HCT116 (cell line): Measurements from ENCODE around the gene KCNB1. TPM values are rescaled to one million over a fixed set of nuclear protein-coding genes. Genes with fewer than 3 reads are reported as not detected.

ENCODE experiments used
- ATAC-seq: fragments of 200-7000 bp; cut with Tn5 transposase; 2 replicates; pipeline ENCODE4 v1.9.1; 2020; ENCODE audit warnings: mild to moderate bottlenecking, moderate library complexity
- BruUV-seq: library from RNA; stranded (reverse); fragments of 400-500 nt; replicated peaks from 2 replicates; lab custom pipeline; 2021; lab: Mats Ljungman, UMichigan
- CTCF ChIA-PET: fragments of 300-600 bp; sonication (Branson Sonifier 250); formaldehyde crosslinking; loops from one replicate; lab custom pipeline; 2021; ENCODE audit warnings: antibody characterized with exemption; lab: Charles Lee
- POLR2A ChIA-PET: fragments of 300-600, 350-600 bp; sonication (Branson Sonifier 250); formaldehyde crosslinking; loops from one replicate; lab custom pipeline; 2021; ENCODE audit warnings: antibody characterized with exemption; lab: Charles Lee
- RAD21 ChIA-PET, 2 experiments: fragments of 300-600 bp; sonication (Branson Sonifier 250); formaldehyde crosslinking; loops; one replicate each; lab custom pipeline; 2023; ENCODE audit warnings: low total read pairs in 2 of 2; ENCODE audit not compliant: uncharacterized antibody in 2 of 2, unreplicated experiment in 2 of 2, low non-redundant PET in 1 of 2; lab: Charles Lee
- DNase-seq: peaks from one replicate; pipeline ENCODE4 v3.0.0-alpha.2; 2010; ENCODE audit warnings: low read depth, low spot score
- H2AFZ ChIP-seq: fragments of 200-600 bp; shearing (Covaris generic), sonication (generic); 2 replicates; pipeline ENCODE4 v1.6.1; 2017; ENCODE audit warnings: low read depth, mixed run types, mixed read lengths, antibody characterized with exemption, low read length; ENCODE audit not compliant: poor library complexity, severe bottlenecking
- H3K27ac ChIP-seq: 2 replicates; pipeline ENCODE4 v1.5.1; 2012; ENCODE audit warnings: low read depth, low read length
- H3K27me3 ChIP-seq: fragments of 200-600 bp; sonication (generic); 2 replicates; pipeline ENCODE4 v1.6.1; 2016; ENCODE audit warnings: mixed run types, low read length, mixed read lengths; ENCODE audit not compliant: insufficient read depth
- H3K36me3 ChIP-seq, 2 experiments: fragments of 200-500 bp in 1 of 2; fragments of 200-600 bp in 1 of 2; sonication (Bioruptor generic) in 1 of 2; sonication (generic) in 1 of 2; 2 replicates each; pipeline versions ENCODE4 v1.5.1 to v1.6.1; 2014 to 2016; ENCODE audit warnings: low read length in 2 of 2, inconsistent platforms in 1 of 2, mixed read lengths in 1 of 2, mixed run types in 1 of 2; ENCODE audit not compliant: insufficient read depth in 2 of 2, control insufficient read depth in 1 of 2
- H3K4me1 ChIP-seq, 2 experiments: fragments of 200-600 bp in 1 of 2; sonication (generic) in 1 of 2; 2 replicates each; pipeline versions ENCODE4 v1.5.1 to v1.6.1; 2012 to 2017; ENCODE audit warnings: low read length in 2 of 2, inconsistent platforms in 1 of 2, mild to moderate bottlenecking in 1 of 2, mixed read lengths in 1 of 2, mixed run types in 1 of 2, moderate library complexity in 1 of 2; ENCODE audit not compliant: insufficient read depth in 2 of 2, control insufficient read depth in 1 of 2
- H3K4me2 ChIP-seq: fragments of 200-600 bp; sonication (generic); 2 replicates; pipeline ENCODE4 v1.6.1; 2017; ENCODE audit warnings: mixed run types, low read length, mixed read lengths
- H3K4me3 ChIP-seq, 2 experiments: fragments of 200-600 bp in 1 of 2; sonication (generic) in 1 of 2; replicated peaks in 1 of 2; 2 replicates each; pipeline ENCODE4 v1.5.1; 2011 to 2016; ENCODE audit warnings: low read length in 2 of 2, control low read depth in 1 of 2, low read depth in 1 of 2, mild to moderate bottlenecking in 1 of 2, mixed read lengths in 1 of 2, mixed run types in 1 of 2
- H3K79me2 ChIP-seq: fragments of 200-600 bp; sonication (generic); 2 replicates; pipeline ENCODE4 v1.6.1; 2017; ENCODE audit warnings: mild to moderate bottlenecking, mixed run types, low read length, moderate library complexity, mixed read lengths; ENCODE audit not compliant: insufficient read depth
- H3K9ac ChIP-seq: fragments of 200-600 bp; sonication (generic); 2 replicates; pipeline ENCODE4 v1.6.1; 2016; ENCODE audit warnings: low read length, mixed read lengths
- H3K9me2 ChIP-seq: fragments of 200-600 bp; sonication (generic), shearing (Covaris generic); 2 replicates; pipeline ENCODE4 v1.6.1; 2017; ENCODE audit warnings: mixed run types, mild to moderate bottlenecking, moderate library complexity; ENCODE audit not compliant: insufficient read depth
- H3K9me3 ChIP-seq, 2 experiments: fragments of 200-500 bp in 1 of 2; fragments of 200-600 bp in 1 of 2; sonication (Bioruptor generic) in 1 of 2; sonication (generic) in 1 of 2; 2 replicates each; pipeline ENCODE4 v1.6.1; 2014 to 2017; ENCODE audit warnings: low read length in 2 of 2, mixed read lengths in 2 of 2, inconsistent platforms in 1 of 2, low read depth in 1 of 2, mild to moderate bottlenecking in 1 of 2, mixed run types in 1 of 2, moderate library complexity in 1 of 2; ENCODE audit not compliant: control insufficient read depth in 1 of 2, insufficient read depth in 1 of 2
- H4K20me1 ChIP-seq: fragments of 200-600 bp; sonication (generic), shearing (Covaris generic); 2 replicates; pipeline ENCODE4 v1.6.1; 2017; ENCODE audit warnings: mixed run types, mild to moderate bottlenecking, moderate library complexity; ENCODE audit not compliant: insufficient read depth
- CBX3 ChIP-seq: IDR thresholded peaks from 2 replicates; pipeline ENCODE4 v1.6.1; 2012; ENCODE audit warnings: low read depth
- ELF1 ChIP-seq: IDR thresholded peaks from 2 replicates; pipeline ENCODE4 v1.6.1; 2012; ENCODE audit warnings: low read depth, borderline replicate concordance
- EZH2 ChIP-seq: fragments of 200-600 bp; sonication (generic); IDR thresholded peaks from 2 replicates; pipeline ENCODE4 v1.6.1; 2017; ENCODE audit warnings: antibody characterized with exemption, mixed run types
- EZH2phosphoT487 ChIP-seq: fragments of 200-600 bp; IDR thresholded peaks from 2 replicates; pipeline ENCODE4 v1.6.1; 2018; ENCODE audit warnings: antibody characterized with exemption, borderline replicate concordance
- JUND ChIP-seq: IDR thresholded peaks from 2 replicates; pipeline ENCODE4 v1.6.1; 2012
- POLR2A ChIP-seq: IDR thresholded peaks from 2 replicates; pipeline ENCODE4 v1.7.0; 2011; ENCODE audit warnings: borderline replicate concordance; ENCODE audit not compliant: insufficient read depth, insufficient read length; ENCODE audit errors: extremely low read depth
- POLR2AphosphoS5 ChIP-seq: IDR thresholded peaks from 2 replicates; pipeline ENCODE4 v1.6.1; 2011; ENCODE audit warnings: mild to moderate bottlenecking, low read depth, low read length, moderate library complexity
- RAD21 ChIP-seq: IDR thresholded peaks from 2 replicates; pipeline ENCODE4 v1.6.1; 2012; ENCODE audit warnings: low read depth, mild to moderate bottlenecking
- SIN3A ChIP-seq: IDR thresholded peaks from 2 replicates; pipeline ENCODE4 v1.6.1; 2012; ENCODE audit warnings: low read depth
- SP1 ChIP-seq: IDR thresholded peaks from 2 replicates; pipeline ENCODE4 v1.6.1; 2012; ENCODE audit warnings: low read depth
- SRF ChIP-seq: IDR thresholded peaks from 2 replicates; pipeline ENCODE4 v1.6.1; 2012; ENCODE audit warnings: low read depth
- TCF7L2 ChIP-seq: IDR thresholded peaks from 2 replicates; pipeline ENCODE4 v1.7.0; 2011; ENCODE audit warnings: borderline replicate concordance, inconsistent platforms; ENCODE audit not compliant: insufficient read depth, insufficient read length; ENCODE audit errors: extremely low read depth
- YY1 ChIP-seq: IDR thresholded peaks from 2 replicates; pipeline ENCODE4 v1.6.1; 2011; ENCODE audit warnings: low read length, low read depth, moderate library complexity, mild to moderate bottlenecking; ENCODE audit not compliant: insufficient replicate concordance; ENCODE audit errors: extremely low read depth
- ZFX ChIP-seq: fragments of 450-650 bp; IDR thresholded peaks from 2 replicates; pipeline ENCODE4 v1.6.1; 2017
- intact Hi-C: fragments of 100-400 bp; cut with micrococcal nuclease; formaldehyde crosslinking; loops from 2 replicates; pipeline ENCODE4 v1.10.0; 2022
- total RNA-seq: library from RNA; stranded (reverse); gene quantifications from one replicate; pipeline ENCODE4 v1.2.1, GENCODE V29; 2021; ENCODE audit not compliant: unreplicated experiment
- TF ChIP-seq, protein P1 (sequence below): IDR thresholded peaks from 2 replicates; pipeline ENCODE4 v1.6.1; 2012
- TF ChIP-seq, protein P2 (sequence below): IDR thresholded peaks from 2 replicates; pipeline ENCODE4 v1.6.1; 2011; ENCODE audit warnings: mild to moderate bottlenecking, low read length, moderate library complexity; ENCODE audit not compliant: insufficient replicate concordance; ENCODE audit errors: extremely low read depth
- TF ChIP-seq, protein P3 (sequence below): IDR thresholded peaks from 2 replicates; pipeline ENCODE4 v1.6.1; 2012
- TF ChIP-seq, protein P4 (sequence below): IDR thresholded peaks from 2 replicates; pipeline ENCODE4 v1.6.1; 2012; ENCODE audit warnings: low read depth

Gene KCNB1
- total RNA-seq, 1 experiment from 2014 or later: 0.79 TPM

DNA sequence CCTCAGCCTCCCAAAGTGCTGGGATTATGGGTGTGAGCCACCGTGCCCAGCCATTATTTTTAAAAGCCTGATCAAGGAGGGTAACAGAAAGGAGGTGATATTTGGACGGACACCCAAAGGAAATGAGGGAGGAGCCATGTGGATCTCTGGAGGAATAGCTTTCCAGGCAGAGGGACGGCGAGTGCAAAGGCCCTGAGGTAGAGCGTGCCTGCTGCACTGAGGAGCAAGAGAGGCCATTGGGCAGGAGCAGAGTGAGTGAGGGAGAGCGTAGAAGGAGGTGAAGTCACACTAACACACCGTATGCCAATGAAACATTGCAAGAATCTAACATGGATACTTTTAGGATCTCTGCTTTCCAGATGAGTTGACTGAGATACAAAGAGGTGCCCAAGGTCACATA lies 145.7 kb downstream of the KCNB1 start (continued):
- no peak for TF ChIP-seq SIN3A
- TF ChIP-seq, protein P1, sequence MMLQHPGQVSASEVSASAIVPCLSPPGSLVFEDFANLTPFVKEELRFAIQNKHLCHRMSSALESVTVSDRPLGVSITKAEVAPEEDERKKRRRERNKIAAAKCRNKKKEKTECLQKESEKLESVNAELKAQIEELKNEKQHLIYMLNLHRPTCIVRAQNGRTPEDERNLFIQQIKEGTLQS: no peak

DNA sequence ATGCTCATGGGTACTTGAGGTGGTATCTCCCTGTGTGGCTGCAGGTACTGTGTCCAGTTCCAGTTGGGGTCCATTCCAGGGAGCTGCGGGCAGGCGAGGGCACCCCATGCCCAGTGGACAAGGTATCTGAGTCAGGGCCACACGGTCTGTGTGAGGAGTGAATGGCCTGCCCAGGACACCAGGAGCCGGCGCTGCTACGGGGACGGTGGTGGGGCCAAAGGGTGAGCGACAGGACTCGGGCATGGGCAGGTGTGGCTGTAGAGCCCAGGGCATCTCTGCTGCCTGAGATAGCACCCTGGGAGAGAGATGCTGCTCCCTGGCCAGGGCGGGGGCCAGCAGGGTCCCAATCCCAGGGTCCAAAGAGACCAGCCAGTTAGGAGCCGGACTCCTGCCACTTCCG lies 147.0 kb downstream of the KCNB1 start:
- Histone ChIP-seq H4K20me1 (no peaks in the 10 kb centered on the region), H3K4me1 (no peaks in the 10 kb centered on the region), H3K36me3 (no peaks in the 10 kb centered on the region), H3K79me2 (no peaks in the 10 kb centered on the region), H3K9me3 (no peaks in the 10 kb centered on the region), H3K4me3 (no peak overlapping the region), H2AFZ (no peak overlapping the region), H3K9ac (no peak overlapping the region), H3K9me2 (no peaks in the 10 kb centered on the region), H3K4me2 (no peak overlapping the region), H3K27ac (no peak overlapping the region), H3K27me3 (no peaks in the 10 kb centered on the region; the same call in 1 of the 2 replicates)
- ChIA-PET POLR2A (no interaction called here), CTCF (interaction anchor here (0.7 to 1.9 kb wide), 6 partner anchors 11 to 273 kb away, joined by 3 to 7 read pairs (median 3); no protein-coding TSS in a partner anchor), RAD21 (no interaction called here)
- intact Hi-C loops: loop anchor here (10.0 kb wide), 1 partner anchor 509 kb away; no protein-coding TSS in a partner anchor
- no peak for DNase-seq
- no peak for ATAC-seq
- no TSS peak for BruUV-seq
- TF ChIP-seq, protein P1: no peak
- TF ChIP-seq TCF7L2 (no peak), YY1 (no peak), SP1 (no peak), ZFX (no peak), EZH2phosphoT487 (no peak), CBX3 (no peak), POLR2AphosphoS5 (no peak), POLR2A (no peak), EZH2 (no peak), ELF1 (no peak), JUND (no peak), RAD21 (no peak), SRF (no peak)
- TF ChIP-seq, protein P2, sequence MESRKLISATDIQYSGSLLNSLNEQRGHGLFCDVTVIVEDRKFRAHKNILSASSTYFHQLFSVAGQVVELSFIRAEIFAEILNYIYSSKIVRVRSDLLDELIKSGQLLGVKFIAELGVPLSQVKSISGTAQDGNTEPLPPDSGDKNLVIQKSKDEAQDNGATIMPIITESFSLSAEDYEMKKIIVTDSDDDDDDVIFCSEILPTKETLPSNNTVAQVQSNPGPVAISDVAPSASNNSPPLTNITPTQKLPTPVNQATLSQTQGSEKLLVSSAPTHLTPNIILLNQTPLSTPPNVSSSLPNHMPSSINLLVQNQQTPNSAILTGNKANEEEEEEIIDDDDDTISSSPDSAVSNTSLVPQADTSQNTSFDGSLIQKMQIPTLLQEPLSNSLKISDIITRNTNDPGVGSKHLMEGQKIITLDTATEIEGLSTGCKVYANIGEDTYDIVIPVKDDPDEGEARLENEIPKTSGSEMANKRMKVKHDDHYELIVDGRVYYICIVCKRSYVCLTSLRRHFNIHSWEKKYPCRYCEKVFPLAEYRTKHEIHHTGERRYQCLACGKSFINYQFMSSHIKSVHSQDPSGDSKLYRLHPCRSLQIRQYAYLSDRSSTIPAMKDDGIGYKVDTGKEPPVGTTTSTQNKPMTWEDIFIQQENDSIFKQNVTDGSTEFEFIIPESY: no peak
- TF ChIP-seq, protein P3, sequence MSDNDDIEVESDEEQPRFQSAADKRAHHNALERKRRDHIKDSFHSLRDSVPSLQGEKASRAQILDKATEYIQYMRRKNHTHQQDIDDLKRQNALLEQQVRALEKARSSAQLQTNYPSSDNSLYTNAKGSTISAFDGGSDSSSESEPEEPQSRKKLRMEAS: no peak
- TF ChIP-seq, protein P4, sequence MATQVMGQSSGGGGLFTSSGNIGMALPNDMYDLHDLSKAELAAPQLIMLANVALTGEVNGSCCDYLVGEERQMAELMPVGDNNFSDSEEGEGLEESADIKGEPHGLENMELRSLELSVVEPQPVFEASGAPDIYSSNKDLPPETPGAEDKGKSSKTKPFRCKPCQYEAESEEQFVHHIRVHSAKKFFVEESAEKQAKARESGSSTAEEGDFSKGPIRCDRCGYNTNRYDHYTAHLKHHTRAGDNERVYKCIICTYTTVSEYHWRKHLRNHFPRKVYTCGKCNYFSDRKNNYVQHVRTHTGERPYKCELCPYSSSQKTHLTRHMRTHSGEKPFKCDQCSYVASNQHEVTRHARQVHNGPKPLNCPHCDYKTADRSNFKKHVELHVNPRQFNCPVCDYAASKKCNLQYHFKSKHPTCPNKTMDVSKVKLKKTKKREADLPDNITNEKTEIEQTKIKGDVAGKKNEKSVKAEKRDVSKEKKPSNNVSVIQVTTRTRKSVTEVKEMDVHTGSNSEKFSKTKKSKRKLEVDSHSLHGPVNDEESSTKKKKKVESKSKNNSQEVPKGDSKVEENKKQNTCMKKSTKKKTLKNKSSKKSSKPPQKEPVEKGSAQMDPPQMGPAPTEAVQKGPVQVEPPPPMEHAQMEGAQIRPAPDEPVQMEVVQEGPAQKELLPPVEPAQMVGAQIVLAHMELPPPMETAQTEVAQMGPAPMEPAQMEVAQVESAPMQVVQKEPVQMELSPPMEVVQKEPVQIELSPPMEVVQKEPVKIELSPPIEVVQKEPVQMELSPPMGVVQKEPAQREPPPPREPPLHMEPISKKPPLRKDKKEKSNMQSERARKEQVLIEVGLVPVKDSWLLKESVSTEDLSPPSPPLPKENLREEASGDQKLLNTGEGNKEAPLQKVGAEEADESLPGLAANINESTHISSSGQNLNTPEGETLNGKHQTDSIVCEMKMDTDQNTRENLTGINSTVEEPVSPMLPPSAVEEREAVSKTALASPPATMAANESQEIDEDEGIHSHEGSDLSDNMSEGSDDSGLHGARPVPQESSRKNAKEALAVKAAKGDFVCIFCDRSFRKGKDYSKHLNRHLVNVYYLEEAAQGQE: no peak
